Kidney (tissue), 14 donors: ENCODE results near the gene ZNF362. TPM values are rescaled to one million over a fixed set of nuclear protein-coding genes. Genes with fewer than 3 reads are reported as not detected.

Experiments used
- DNase-seq, 5 donors: peaks; one replicate each; pipeline ENCODE4 v3.0.0-alpha.2; 2013 to 2020
- FAIRE-seq: peaks from 2 replicates; lab custom pipeline; 2012; peaks lifted over from hg19 to GRCh38; lab: Jason Lieb, UNC
- H3K27ac ChIP-seq, 2 donors: one replicate each; pipeline ENCODE4 v1.7.0; 2013; ENCODE audit warnings: low read depth in 2 of 2, low read length in 2 of 2, inconsistent platforms in 1 of 2
- H3K27me3 ChIP-seq: one replicate; pipeline ENCODE4 v1.7.1; 2013; ENCODE audit warnings: low read length, inconsistent platforms; ENCODE audit not compliant: control insufficient read depth, insufficient read depth
- H3K36me3 ChIP-seq, 3 donors: one replicate each; pipeline versions ENCODE4 v1.7.0 to v1.7.1; 2013; ENCODE audit warnings: low read length in 3 of 3, control low read depth in 1 of 3, inconsistent platforms in 1 of 3; ENCODE audit not compliant: insufficient read depth in 3 of 3, control insufficient read depth in 2 of 3
- H3K4me1 ChIP-seq, 3 donors: one replicate each; pipeline versions ENCODE4 v1.7.0 to v1.7.1; 2013; ENCODE audit warnings: low read length in 3 of 3, inconsistent platforms in 1 of 3, low read depth in 1 of 3; ENCODE audit not compliant: control insufficient read depth in 2 of 3, insufficient read depth in 2 of 3
- H3K4me3 ChIP-seq, 3 donors: one replicate each; pipeline versions ENCODE4 v1.7.0 to v1.8.1; 2013; ENCODE audit warnings: low read length in 3 of 3, control low read depth in 1 of 3, inconsistent platforms in 1 of 3
- H3K9ac ChIP-seq, 3 donors: one replicate each; pipeline versions ENCODE4 v1.7.0 to v1.7.1; 2013; ENCODE audit warnings: low read length in 3 of 3, control low read depth in 1 of 3, inconsistent platforms in 1 of 3
- H3K9me3 ChIP-seq, 3 donors: one replicate each; pipeline versions ENCODE4 v1.7.0 to v1.7.1; 2013; ENCODE audit warnings: low read length in 3 of 3, control low read depth in 1 of 3, inconsistent platforms in 1 of 3; ENCODE audit not compliant: control insufficient read depth in 2 of 3, insufficient read depth in 1 of 3
- intact Hi-C: fragments of 100-400 bp; cut with DNase I; formaldehyde crosslinking; loops from one replicate; pipeline ENCODE4 v1.11.1; 2022
- polyA plus RNA-seq: library from polyadenylated mRNA; stranded (reverse); fragments of 350-450 nt; fragmentation: Illumina TruSeq; extraction: RNeasy Lipid Tissue Mini Kit (QIAGEN cat#74804); gene quantifications from one replicate; pipeline ENCODE4 v1.2.3, GENCODE V29; 2014; ENCODE audit warnings: low read depth, low replicate concordance; ENCODE audit not compliant: insufficient read depth
- total RNA-seq: library from RNA; stranded (reverse); fragmentation: NEBNext Ultra II Directional; extraction: Animal tissue kit (Norgen Biotek cat#: 25700); gene quantifications from one replicate; pipeline ENCODE4 v1.2.1, GENCODE V29; 2021
- TF ChIP-seq, protein P1 (sequence below): IDR thresholded peaks from 3 replicates; pipeline ENCODE4 v1.5.1; 2012; ENCODE audit warnings: mild to moderate bottlenecking, moderate library complexity, borderline replicate concordance; ENCODE audit not compliant: insufficient read depth; ENCODE audit errors: extremely low read depth
- donor health status: control.
- donor health status: control.
- donor health status: control.
- donor health status: control.
- donor health status: control.
- donor health status: DM: yes; HTN: yes; CAD: no.
- donor health status: Normal renal cell carcinoma (clear cell type).

ZNF362 gene
- total and polyA plus RNA-seq, 2 donors from 2014 or later, result 17.4 to 36.9 TPM

DNA sequence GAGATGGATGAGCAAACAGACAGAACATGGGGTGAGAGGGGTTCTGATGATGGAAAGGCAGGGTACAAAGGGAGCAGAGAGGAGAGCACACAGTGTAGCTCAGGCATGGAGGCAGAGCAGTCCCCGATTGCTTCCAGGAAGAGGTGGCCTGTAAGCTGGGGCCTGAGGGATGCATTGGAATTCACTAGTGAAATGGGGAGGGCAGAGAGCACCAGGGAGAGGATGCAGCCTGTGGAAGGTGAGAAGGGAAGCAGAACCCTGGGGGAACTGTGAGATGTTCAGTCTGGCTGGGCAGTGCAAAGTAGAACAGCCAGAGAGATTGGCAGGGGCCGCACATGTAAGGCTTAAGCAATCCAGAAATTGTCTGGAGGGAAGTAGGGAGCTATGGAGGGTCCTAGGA lies 12.2 kb downstream of the ZNF362 start:
- Histone ChIP-seq H3K9me3 (no peaks in the 10 kb centered on the region), H3K9ac (no peak overlapping the region), H3K4me1 (peaks cover 0 to 21% (median 9%) of the 10 kb centered on the region in 3 donors), H3K4me3 (no peak overlapping the region), H3K27me3 (no peaks in the 10 kb centered on the region), H3K27ac (no peak overlapping the region), H3K36me3 (peaks cover 3 to 5% (median 4%) of the 10 kb centered on the region in 3 donors)
- DNase-seq (no peak), FAIRE-seq (no peak)
- intact Hi-C loops, result no loop called here
- TF ChIP-seq, protein P1, sequence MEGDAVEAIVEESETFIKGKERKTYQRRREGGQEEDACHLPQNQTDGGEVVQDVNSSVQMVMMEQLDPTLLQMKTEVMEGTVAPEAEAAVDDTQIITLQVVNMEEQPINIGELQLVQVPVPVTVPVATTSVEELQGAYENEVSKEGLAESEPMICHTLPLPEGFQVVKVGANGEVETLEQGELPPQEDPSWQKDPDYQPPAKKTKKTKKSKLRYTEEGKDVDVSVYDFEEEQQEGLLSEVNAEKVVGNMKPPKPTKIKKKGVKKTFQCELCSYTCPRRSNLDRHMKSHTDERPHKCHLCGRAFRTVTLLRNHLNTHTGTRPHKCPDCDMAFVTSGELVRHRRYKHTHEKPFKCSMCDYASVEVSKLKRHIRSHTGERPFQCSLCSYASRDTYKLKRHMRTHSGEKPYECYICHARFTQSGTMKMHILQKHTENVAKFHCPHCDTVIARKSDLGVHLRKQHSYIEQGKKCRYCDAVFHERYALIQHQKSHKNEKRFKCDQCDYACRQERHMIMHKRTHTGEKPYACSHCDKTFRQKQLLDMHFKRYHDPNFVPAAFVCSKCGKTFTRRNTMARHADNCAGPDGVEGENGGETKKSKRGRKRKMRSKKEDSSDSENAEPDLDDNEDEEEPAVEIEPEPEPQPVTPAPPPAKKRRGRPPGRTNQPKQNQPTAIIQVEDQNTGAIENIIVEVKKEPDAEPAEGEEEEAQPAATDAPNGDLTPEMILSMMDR, result no peak

DNA sequence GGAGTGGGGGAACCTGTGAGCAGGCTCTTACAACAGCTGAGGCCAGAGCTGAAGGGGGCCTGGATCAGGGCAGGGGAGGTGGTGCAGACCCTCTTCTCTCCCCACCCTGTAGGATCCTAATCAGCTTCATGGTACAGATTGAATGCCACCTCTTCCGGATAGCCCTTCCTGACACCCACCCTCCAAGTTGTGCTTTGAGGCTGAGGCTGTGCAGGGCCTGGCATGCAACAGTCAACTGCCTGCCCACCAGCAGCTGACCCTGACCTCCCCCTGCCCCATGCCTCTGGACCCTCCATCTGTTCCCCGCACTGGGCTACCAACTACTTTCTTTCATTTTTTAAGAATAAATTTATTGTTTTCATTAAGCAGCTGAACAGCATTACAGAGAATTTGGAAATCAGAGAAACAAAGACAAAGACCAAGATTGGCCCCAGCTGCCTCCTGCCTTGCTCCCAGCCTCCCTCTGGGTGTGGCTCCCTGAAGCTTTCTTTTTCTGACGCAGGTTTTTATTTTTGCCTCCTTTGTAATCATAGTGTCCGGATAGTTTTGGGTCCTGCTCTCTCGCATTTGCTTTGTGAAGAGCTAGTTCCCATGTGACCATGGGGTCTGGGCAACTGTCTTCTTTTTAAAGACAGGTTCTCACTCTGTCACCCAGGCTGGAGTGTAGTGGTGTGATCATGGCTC lies 12.8 kb downstream of the ZNF362 start:
- Histone ChIP-seq H3K27me3 (no peaks in the 10 kb centered on the region), H3K9ac (no peak overlapping the region), H3K4me1 (peaks cover 0 to 17% (median 9%) of the 10 kb centered on the region in 3 donors), H3K27ac (no peak overlapping the region), H3K4me3 (no peak overlapping the region), H3K36me3 (peaks cover 4 to 5% (median 5%) of the 10 kb centered on the region in 3 donors), H3K9me3 (no peaks in the 10 kb centered on the region)
- DNase-seq (peak in 1 of 5 donors; percentile 34), FAIRE-seq (no peak)
- TF ChIP-seq, protein P1, result no peak
- intact Hi-C loops, result no loop called here

DNA sequence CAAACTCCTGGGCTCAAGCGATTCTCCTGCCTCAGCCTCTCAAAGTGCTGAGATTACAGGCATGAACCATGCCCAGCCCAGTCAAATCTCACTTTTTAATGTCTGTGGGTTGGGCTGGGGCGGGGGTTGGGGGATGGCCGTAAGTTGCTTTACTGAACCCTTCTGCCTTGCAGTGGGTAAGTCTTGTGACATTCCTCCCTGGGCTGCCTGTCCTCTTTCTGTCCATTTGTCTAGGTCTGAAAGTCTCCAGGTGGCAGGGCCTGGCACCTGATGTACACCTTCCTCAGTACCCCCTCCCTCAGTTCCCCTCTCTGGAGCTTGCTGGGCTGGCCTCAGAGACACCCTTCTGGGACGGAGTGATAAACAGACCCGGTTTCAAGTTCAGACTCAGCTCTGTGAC lies 13.3 kb downstream of the ZNF362 start:
- Histone ChIP-seq H3K27ac (no peak overlapping the region), H3K9me3 (no peaks in the 10 kb centered on the region), H3K27me3 (no peaks in the 10 kb centered on the region), H3K4me3 (no peak overlapping the region), H3K4me1 (peaks cover 0 to 17% (median 9%) of the 10 kb centered on the region in 3 donors), H3K9ac (no peak overlapping the region), H3K36me3 (peaks cover 4 to 5% (median 5%) of the 10 kb centered on the region in 3 donors)
- FAIRE-seq, result no peak
- intact Hi-C loops, result no loop called here
- TF ChIP-seq, protein P1, result no peak
- DNase-seq, result no peak
